DMS153 treated with DMSO at 0.1 percent for 48 hours (cell line): ENCODE data around the gene TCF23.

Experiments used
- DNase-seq: peaks from one replicate; lab custom pipeline; 2025; ENCODE audit not compliant: unreplicated experiment; lab: John Stamatoyannopoulos, UW

TCF23 gene

GRCh38 chr2:27128668-27129571 is 19.9 kb upstream of the TCF23 start:
- DNase-seq, result no peak

DNA sequence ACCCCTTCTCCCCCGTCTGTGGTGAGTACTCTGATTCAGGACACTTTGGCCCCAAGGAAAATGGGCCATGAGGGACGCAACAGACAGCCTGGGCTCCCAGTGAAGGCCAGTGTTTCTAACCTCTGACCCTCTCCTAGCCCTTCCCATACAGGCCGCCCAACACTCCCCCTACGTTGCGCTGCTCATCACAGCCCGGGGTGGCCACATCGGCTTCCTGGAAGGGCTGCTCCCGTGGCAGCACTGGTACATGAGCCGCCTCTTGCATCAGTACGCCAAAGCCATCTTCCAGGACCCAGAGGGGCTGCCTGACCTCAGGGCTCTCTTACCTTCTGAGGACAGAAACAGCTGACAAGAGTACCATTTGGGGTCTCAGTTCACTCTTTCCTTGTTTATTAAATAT is 18.4 kb upstream of the TCF23 start:
- no peak for DNase-seq

- DNase-seq, result no peak
Measured at GRCh38 chr2:27131429-27131828, 17.4 kb upstream of the TCF23 start.

DNA sequence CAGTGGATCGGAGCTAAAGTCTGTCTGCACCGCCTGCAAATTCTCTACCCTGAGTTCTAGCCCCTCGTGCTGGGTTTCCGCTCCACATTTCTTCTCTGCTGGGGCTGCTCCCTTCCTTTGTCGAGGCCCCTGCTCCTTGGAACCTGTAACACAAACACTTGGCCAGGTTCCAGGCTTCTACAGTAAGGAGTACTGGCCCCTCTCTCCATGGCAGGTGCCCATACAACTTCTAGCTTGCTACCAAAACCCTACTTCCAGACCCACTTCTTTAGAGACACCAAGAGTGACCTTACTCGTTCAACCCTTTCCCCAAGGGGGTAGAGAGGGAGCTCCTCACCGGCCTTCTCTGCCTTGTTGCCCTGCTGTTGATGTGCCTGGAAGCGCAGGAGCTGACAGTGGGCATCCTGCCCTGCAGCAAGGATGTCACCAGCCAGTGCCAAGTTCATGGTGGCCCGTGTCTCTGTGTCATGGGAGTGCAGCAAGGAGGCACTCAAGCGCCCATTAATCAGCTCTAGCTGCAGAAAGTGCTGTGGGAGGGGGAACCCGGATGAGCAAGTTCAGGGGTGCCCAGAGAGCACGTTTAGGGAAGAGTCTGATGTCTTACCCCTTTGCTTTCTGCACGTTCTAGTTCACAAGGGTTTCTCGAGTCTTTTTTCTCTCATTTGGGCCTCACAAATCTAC is 15.5 kb upstream of the TCF23 start:
- no peak for DNase-seq

DNA sequence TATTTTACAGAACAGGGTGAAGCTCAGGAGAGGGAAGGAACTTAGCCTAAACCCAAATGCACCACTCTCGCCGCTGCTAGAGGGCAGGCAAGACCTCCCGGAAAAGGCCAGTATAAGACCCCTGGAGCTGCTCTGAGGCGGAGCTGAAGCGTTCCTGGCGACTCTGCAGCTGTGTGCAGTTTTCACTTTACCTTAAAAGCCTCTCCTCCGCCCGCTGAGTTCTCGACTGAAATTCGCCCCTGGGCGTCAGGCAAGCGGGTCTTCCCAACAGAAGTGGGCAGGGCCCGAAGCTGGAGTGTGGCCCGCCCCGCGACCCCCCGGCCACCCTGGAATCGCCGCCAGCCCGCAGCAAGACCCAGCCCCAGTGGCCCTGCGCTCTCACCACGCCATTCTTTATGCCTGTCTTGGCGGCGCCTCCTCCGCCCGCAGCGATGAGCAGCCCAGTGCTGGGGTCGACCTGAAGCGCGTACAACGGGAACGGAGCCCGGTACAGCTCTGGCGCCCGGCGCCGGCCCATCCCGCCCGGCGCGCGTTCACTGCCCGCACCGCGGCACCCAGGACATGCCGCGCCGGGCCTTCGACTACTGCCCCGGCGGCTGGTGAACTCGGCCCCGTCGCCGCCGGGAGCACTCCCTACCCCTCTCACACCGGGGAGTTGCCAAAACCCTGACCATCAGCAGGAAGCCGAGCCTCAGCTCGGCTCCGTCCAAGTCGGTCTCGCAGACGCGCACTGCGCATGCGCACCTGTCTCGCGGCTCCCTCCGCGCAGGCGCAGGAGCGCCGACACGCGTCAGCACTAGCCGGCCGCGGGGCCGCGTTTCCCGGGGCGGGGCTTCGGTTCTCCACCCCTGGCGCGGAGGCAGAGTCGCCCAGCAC is 14.7 kb upstream of the TCF23 start, which contains the start of gene PREB:
Gene PREB (minus strand): TSS at position 732 of the 876 bp plus-strand sequence. CDS start 215 bp downstream, at position 517.
- peak; percentile 91 for DNase-seq

DNA sequence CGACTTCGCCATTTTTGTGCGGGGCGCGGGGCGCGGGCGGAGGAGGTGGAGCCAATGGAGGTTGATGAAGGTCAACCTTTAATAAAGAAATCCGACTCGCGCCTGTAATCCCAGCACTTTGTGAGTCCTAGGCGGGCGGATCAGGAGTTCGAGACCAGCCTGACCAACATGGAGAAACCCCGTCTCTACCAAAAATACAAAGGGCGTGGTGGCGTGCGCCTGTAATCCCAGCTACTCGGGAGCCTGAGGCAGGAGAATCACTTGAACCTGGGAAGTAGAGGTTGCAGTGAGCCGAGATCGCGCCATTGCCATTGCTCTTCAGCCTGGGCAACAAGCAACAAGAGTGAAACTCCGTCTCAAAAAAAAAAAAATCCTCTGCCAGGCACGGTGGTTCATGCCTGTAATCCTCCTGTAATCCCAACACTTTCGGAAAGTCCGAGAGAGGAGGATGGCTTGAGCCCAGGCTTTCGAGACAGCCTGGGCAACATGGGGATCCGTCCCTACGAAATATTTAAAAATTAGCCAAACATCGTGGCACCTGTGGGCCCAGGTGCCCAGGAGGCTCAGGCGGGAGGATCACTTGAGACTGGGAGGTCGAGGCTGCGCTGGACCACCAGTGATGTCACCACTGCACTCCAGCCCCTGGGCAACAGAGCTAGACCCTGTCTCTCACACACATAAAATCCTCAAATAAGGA is 13.9 kb upstream of the TCF23 start:
- no peak for DNase-seq

DNA sequence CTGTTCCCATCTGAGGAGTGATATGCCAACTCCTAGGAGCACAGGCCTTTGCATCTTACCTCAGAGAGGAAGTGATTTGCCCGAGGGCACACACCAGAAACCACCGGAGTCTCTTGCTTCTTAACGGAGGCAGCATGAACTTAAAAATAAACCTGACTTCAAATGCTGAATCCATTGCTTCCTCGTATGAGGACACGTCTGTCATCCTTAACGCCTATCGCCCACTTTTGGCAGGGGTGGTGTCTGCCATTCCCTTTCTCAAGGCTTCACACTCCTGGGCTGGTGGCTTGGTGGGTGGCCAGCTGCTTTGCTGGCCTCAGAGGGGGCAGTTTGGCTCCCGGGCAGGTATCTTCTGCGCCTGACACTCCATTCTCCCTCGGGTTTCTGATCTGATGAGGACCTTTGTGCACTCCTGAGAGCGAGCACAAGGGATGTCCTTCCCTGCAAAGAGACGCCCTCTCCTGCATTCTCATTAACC is 13.3 kb upstream of the TCF23 start:
- no peak for DNase-seq

- no peak for DNase-seq
Measured at GRCh38 chr2:27136751-27137150, 12.1 kb upstream of the TCF23 start.

GRCh38 chr2:27137322-27137935 is 11.4 kb upstream of the TCF23 start:
- DNase-seq, result no peak

- no peak for DNase-seq
Measured at GRCh38 chr2:27138111-27138510, 10.7 kb upstream of the TCF23 start.

GRCh38 chr2:27139310-27139709 is 9.5 kb upstream of the TCF23 start, which contains the start of gene PRR30:
TSS of gene PRR30 (minus strand) at chr2:27139410. CDS start at chr2:27138329, 1,081 bp downstream.
- DNase-seq, result no peak

GRCh38 chr2:27143285-27143684 is 5.5 kb upstream of the TCF23 start:
- DNase-seq, result no peak

- DNase-seq, result no peak
Measured at GRCh38 chr2:27145682-27146081, 3.1 kb upstream of the TCF23 start.

DNA sequence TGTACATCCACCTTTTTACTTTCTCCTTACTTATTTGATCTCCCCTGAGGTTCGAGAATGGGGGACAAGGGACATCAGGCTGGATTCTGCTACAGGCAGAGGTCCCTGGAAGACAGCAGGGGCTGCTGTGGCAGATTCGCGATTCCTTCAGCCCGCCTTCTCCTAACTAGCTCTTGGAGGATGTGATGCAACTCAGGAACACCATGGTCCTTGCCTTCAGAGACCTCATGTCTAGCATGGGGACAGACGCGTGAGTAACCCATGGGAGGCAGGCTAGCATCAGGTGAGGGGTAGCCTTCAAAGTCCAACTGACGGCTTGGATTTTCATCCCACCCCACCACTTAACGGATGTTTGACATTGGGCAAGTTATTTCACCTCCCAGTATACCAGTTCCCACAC is 869 bp upstream of the TCF23 start:
- DNase-seq, result no peak

- no peak for DNase-seq
Measured at GRCh38 chr2:27149570-27150405, 984 bp downstream of the TCF23 start.

DNA sequence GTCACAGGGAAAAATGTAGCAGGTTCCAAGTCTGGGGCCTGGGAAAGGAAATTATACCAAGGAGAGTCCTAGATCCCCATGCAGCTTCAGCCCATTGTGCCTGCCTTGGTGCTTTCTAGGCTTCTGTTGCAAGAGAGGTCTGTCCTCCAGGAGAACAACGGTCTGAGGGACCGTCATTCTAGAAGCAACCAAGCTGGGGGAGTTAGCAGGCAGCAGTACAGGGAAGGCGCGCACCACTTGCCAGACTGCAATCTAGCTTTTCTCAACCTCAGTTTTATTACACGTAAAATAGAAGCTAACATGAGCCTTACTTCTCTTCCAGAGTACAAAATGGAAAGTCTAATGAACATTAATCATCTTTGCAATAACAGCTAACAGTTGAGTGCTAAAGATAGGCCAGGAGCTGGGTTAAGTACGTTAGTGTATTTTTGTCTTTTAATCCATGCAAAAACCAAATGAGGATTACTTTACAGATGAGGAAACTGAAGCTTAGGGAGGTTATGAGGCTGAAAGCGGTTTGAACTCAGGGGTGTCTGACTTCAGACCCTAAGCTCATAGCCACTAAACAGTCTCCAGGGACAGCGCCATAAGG is 1.9 kb downstream of the TCF23 start:
- DNase-seq, result no peak

DNA sequence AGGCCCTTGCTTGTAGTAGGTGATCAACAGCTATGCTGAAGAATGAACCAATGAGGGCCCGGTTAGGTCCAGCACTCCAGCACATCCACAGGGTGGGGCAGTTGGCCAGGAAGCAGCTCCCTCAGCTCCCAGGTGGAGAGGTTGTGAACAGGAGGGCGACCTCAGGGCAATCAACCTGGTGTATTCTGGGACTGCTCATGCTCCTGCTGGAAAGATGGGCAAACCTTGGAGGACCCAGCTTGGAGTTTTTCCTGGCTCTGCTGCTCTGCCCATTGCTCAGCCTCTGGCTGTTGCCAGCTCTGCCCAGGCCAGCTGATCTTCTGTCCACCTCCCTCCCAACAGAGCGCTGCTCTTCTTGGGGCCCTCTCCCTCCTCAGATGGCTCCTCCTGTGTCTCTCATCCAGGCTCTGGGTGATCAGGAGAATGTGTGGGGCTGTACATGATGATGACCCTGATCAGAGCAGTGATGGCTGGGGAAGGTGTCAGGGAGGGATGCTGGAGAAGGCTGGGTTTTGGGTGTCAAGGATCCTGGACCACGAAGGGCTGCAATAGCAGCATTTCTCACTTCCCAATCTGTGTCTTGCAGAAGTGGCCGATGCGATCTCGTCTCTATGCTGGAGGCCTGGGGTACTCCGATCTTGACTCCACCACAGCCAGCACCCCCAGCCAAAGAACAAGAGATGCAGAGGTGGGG is 3.4 kb downstream of the TCF23 start:
- DNase-seq, result no peak

- DNase-seq, result peak; percentile 7
Measured at GRCh38 chr2:27152796-27153464, 4.1 kb downstream of the TCF23 start.
